HG02973 (cell line): Measurements from ENCODE around the gene VLDLR.
"Not testable (repeated sequence)": the region's sequence is repeated elsewhere in the genome, so short reads cannot be mapped to it uniquely, and the experiment has no call there.

ENCODE experiments used
- ATAC-seq: cut with Tn5 transposase; IDR thresholded peaks from one replicate; pipeline ENCODE4 v1.9.1; 2021; ENCODE audit warnings: moderate library complexity; ENCODE audit not compliant: unreplicated experiment

VLDLR gene

GRCh38 chr9:2707256-2707655 is 85.7 kb downstream of the VLDLR start:
- not testable (repeated sequence) for ATAC-seq
